ENCODE measurements around the gene DDR1.

DNA sequence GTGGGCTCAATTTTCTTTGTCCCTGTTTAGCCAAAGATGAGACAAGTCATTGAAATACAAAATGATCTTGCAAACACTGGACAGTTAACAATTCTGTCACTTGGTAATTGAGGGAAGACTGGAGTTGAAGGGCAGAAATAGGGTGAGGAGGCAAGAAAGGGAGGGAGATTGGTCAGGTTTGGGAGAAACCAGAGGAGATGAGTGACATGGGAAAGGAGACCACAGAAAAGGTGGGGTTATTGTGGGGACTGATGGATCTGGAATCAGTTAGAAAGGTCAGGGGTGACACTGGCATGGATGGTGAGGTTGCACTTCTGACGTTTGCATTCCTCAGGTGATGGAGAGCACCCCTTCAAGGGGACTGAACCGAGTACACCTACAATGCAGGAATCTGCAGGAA, 24.4 kb downstream of the DDR1 start:
- TF ChIP-seq, protein P1, sequence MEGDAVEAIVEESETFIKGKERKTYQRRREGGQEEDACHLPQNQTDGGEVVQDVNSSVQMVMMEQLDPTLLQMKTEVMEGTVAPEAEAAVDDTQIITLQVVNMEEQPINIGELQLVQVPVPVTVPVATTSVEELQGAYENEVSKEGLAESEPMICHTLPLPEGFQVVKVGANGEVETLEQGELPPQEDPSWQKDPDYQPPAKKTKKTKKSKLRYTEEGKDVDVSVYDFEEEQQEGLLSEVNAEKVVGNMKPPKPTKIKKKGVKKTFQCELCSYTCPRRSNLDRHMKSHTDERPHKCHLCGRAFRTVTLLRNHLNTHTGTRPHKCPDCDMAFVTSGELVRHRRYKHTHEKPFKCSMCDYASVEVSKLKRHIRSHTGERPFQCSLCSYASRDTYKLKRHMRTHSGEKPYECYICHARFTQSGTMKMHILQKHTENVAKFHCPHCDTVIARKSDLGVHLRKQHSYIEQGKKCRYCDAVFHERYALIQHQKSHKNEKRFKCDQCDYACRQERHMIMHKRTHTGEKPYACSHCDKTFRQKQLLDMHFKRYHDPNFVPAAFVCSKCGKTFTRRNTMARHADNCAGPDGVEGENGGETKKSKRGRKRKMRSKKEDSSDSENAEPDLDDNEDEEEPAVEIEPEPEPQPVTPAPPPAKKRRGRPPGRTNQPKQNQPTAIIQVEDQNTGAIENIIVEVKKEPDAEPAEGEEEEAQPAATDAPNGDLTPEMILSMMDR (conservative IDR thresholded peaks at IDR 0.05; ENCODE audit: low read depth, low read length), result no peak
- TF ChIP-seq EZH2phosphoT487 (IDR thresholded peaks at IDR 0.05; ENCODE audit: borderline replicate concordance, low read length), result no peak
- no peak for TF ChIP-seq EZH2 (IDR thresholded peaks at IDR 0.05; ENCODE audit: low read length, unreplicated experiment)

All from PC-3 (cell line).